GM21576 (cell line): ENCODE results near the gene ATP5ME.
"Not testable (repeated sequence)": the region's sequence is repeated elsewhere in the genome, so short reads cannot be mapped to it uniquely, and the experiment has no call there.

Experiments used
- ATAC-seq: cut with Tn5 transposase; IDR thresholded peaks from one replicate; pipeline ENCODE4 v1.9.1; 2021; ENCODE audit warnings: mild to moderate bottlenecking, moderate library complexity; ENCODE audit not compliant: unreplicated experiment

Gene ATP5ME

DNA sequence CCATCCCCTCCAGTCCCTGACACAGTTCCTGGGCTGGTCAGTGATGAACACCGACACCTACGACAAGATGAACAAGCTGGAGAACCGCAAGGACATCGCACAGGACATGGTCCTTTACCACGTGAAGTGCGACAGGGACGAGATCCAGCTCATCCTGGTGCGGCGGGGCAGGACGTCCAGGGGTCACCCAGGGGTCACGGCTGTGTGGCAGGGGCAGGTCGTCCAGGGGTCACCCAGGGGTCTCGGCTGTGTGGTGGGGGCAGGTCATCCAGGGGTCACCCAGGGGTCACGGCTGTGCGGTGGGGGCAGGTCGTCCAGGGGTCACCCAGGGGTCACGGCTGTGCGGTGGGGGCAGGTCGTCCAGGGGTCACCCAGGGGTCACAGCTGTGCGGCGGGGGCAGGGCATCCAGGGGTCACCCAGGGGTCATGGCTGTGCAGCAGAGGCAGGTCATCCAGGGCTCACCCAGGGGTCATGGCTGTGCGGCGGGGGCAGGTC, 16.7 kb downstream of the ATP5ME start:
- no peak for ATAC-seq

- no peak for ATAC-seq
These were observed 17.4 kb downstream of the ATP5ME start for GRCh38 chr4:656436-657337.

DNA sequence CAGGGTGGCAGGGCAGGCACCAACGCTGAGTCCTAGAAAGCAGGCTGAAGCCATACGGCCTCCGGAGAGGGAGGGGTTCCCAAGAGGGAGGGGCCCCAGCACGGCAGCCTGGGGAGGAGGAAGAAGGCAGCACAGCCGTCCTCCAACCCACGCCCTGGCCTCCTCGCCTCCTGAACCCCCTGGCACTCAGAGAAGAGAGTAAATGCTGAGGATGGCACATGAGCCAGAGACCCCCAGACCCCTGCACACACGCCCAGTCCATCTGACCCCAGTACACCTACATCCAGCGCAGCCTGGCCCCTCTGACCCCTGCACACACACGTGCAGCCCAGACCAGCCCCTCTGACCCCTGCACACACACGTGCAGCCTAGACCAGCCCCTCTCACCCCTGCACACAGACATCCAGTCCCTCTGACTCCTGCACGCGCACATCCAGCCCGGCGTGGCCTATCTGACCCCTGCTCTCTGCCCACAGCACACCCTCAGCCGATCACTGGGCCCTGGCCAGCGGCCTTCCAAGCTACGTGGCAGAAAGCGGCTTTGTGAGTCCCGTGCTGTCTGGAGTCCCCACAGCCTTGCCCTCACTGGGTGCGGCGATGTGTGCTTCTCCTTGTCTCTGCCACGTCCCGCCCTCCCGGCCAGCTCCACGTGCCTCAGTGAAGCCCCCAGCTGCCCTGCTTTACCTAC, 18.5 kb downstream of the ATP5ME start:
- no peak for ATAC-seq

DNA sequence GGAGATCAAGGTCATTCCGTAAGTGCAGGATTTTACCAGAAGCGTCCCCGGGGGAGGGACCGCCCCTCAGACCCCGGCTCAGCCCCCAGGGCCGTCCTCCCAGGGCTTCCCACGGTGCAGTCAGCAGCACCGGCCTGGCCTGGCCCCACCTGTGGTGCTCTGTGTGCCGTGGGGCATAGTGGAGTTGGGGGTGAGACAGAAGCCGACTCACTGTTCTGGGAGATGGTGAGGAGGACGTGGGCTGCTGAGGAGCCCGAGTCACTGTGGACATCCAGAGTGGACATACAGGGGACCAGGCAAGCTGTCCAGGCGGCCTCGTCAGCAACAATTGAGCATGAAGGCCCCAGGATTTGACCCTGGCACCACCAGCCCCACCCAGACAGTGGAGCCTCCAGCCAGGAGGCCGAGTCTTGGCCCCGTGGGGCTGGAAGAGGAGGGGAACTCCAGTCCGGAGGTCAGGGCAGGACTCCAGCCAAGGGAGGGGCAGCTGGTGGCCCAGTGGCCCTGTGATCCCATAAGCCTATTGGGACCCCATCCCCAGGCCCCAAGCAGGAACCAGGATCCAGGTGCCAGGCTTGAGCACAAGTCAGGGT, 19.1 kb downstream of the ATP5ME start:
- no peak for ATAC-seq

DNA sequence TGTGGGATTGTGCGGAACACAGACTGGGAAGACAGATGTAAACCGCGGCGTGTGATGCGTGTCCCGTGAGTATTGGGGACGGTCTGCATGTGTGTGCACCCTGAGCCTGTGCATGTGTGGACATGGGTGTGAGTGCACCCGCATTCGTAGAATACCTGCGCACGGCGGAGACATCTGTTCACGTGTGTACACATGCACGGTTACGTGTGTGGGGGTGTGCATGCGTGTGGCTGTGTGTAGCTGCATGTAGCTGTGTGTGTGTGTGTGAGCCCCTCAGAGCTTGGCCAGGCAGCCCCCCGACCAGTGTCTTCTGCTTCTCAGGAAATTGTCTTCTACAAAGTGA, 19.6 kb downstream of the ATP5ME start:
- no peak for ATAC-seq

- no peak for ATAC-seq
These were observed 20.1 kb downstream of the ATP5ME start for GRCh38 chr4:653831-654502.

GRCh38 chr4:653080-653821, 20.8 kb downstream of the ATP5ME start:
- no peak for ATAC-seq

GRCh38 chr4:651884-652642, 22.0 kb downstream of the ATP5ME start:
- ATAC-seq, result no peak

DNA sequence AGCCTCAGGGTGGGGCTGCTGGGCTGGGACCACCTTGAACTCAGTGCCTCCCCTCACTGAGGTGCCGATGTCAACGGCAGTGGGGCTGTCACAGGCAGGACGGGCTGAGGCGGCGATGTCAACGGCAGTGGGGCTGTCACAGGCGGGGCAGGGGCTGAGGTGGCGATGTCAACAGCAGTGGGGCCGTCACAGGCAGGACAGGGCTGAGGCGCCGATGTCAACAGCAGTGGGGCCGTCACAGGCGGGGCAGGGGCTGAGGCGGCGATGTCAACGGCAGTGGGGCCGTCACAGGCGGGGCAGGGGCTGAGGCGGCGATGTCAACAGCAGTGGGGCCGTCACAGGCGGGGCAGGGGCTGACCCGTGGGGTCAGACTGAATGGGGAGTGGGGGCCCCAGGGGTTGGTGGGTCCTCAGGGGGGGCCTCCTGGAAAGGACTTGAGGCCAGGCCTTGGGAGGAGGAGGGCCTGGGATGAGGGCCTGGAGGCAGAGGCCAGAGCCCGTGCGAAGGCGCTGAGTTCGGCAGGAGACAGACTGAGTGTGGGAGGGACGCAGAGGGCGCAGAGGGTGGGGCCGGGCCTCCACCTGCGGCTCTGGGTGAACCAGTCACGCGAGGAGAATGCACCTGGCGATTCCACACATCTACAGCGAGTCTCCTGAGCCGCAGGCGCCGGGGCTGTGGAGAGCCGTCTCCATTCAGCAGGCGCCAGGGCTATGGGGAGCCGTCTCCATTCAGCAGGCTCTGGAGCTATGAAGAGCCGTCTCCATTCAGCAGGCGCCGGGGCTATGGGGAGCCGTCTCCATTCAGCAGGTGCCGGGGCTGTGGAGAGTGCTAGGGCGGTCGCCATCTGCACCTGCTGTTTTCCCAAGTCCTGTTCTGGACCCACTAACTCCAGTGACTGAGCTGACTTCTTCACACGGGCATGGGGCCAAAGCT, 22.9 kb downstream of the ATP5ME start:
- no peak for ATAC-seq

- ATAC-seq, result no peak
These were observed 23.6 kb downstream of the ATP5ME start for GRCh38 chr4:650461-650860.

GRCh38 chr4:649751-650310, 24.2 kb downstream of the ATP5ME start:
- ATAC-seq, result no peak

DNA sequence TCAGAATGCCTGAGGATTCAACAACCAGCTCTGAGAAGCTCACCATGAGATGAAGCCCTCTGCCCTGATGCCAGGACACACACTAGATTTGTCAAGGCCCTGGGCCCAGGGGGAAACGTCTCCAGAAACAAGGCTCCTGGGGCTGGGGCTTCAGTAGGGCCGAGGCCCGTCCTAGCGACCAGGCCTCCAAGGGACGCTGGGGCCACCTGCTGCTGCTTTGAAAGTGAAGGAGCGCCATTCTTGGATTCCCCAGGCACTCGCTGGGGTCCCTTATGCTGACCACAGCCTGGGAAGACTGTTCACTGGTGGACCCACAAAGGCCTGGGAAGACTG, 24.8 kb downstream of the ATP5ME start:
- ATAC-seq, result no peak

GRCh38 chr4:648579-649292, 25.3 kb downstream of the ATP5ME start:
- no peak for ATAC-seq

DNA sequence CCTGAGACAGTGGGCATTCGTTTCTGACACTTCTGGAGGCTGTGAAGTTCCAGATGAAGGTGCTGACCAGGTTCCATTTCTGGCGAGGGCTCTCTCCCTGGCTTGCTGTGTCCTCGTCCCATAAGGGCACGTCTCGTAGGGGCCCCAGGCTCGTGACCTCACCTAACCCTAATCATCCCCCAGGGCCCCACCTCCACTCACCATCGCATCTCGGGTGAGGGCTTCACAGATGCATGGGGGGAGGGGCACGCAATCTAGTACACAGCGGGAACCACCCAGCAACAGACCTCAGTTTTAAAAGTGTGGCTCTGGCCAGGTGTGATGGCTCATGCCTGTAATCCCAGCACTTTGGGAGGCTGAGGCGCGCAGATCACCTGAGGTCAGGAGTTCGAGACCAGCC, 26.6 kb downstream of the ATP5ME start:
- ATAC-seq, result no peak

GRCh38 chr4:646460-646859, 27.6 kb downstream of the ATP5ME start:
- ATAC-seq, result no peak

DNA sequence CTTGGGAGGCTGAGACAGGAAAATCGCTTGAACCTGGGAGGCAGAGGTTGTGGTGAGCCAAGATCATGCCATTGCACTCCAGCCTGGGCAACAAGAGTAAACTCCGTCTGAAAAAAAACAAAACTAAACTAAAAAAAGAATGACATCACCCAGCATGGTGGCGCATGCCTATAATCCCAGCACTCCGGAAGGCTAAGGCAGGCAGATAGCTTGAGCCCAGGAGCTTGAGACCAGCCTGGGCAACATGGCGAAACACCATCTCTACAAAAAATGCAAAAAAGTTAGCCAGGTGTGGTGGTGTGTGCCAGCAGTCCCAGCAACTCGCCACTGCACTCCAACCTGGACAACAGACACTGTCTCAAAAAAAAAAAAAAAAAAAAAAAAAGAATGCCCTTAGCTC, 31.7 kb downstream of the ATP5ME start:
- not testable (repeated sequence) for ATAC-seq

- no peak for ATAC-seq
These were observed 36.4 kb downstream of the ATP5ME start for GRCh38 chr4:637536-638280.
